Ishikawa (cell line): Measurements from ENCODE around the gene ROPN1B.

Source experiments
- CEBPB ChIP-seq: IDR thresholded peaks from 2 replicates; pipeline ENCODE4 v1.6.1; 2012
- CREB1 ChIP-seq: IDR thresholded peaks from 2 replicates; pipeline ENCODE4 v1.6.1; 2012; ENCODE audit warnings: low read depth
- EGR1 ChIP-seq: IDR thresholded peaks from 2 replicates; pipeline ENCODE4 v1.6.1; 2012
- EP300 ChIP-seq: IDR thresholded peaks from 2 replicates; pipeline ENCODE4 v1.6.1; 2012; ENCODE audit warnings: borderline replicate concordance
- FOXM1 ChIP-seq: IDR thresholded peaks from 2 replicates; pipeline ENCODE4 v1.6.1; 2012; ENCODE audit warnings: low read depth, borderline replicate concordance
- NFIC ChIP-seq: IDR thresholded peaks from 2 replicates; pipeline ENCODE4 v1.6.1; 2012
- RAD21 ChIP-seq: IDR thresholded peaks from 2 replicates; pipeline ENCODE4 v1.6.1; 2012; ENCODE audit warnings: low read depth
- TAF1 ChIP-seq: IDR thresholded peaks from 2 replicates; pipeline ENCODE4 v1.6.1; 2012; ENCODE audit warnings: low read depth, mild to moderate bottlenecking
- TCF12 ChIP-seq: IDR thresholded peaks from 2 replicates; pipeline ENCODE4 v1.6.1; 2012; ENCODE audit warnings: low read depth
- TEAD4 ChIP-seq: IDR thresholded peaks from 2 replicates; pipeline ENCODE4 v1.6.1; 2012
- YY1 ChIP-seq: IDR thresholded peaks from 2 replicates; pipeline ENCODE4 v1.6.1; 2012; ENCODE audit warnings: low read depth
- ZBTB7A ChIP-seq: IDR thresholded peaks from 2 replicates; pipeline ENCODE4 v1.6.1; 2012; ENCODE audit warnings: low read depth
- TF ChIP-seq, protein P1 (sequence below): IDR thresholded peaks from 2 replicates; pipeline ENCODE4 v1.6.1; 2012
- TF ChIP-seq, protein P2 (sequence below): IDR thresholded peaks from 2 replicates; pipeline ENCODE4 v1.6.1; 2012
- TF ChIP-seq, protein P3 (sequence below): IDR thresholded peaks from 2 replicates; pipeline ENCODE4 v1.6.1; 2012; ENCODE audit warnings: low read depth, mild to moderate bottlenecking

ROPN1B gene

DNA sequence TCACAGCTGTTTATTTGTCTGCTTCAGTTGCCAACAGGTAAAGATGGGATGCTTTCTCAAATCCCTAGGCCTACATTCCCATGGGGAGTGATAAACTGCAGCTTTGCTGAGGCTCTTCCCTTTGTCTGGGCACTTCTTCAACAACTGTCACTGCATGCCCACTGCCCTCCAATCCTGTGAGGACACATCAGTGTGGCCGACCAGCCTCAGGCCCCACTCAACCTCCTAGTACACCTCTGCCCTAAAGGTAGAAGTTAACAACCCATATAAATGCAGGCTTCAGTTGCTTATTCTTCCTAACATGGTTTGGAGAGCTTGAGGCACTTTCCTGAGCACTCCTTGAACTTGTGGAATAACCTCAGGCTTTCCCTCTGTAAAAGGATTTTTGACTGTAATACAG lies 49.6 kb downstream of the ROPN1B start:
- TF ChIP-seq TAF1 (no peak), CEBPB (no peak), ZBTB7A (no peak), RAD21 (no peak), EP300 (no peak), CREB1 (no peak), TCF12 (no peak), NFIC (no peak), EGR1 (no peak), TEAD4 (no peak), FOXM1 (no peak), YY1 (no peak)
- TF ChIP-seq, protein P1, sequence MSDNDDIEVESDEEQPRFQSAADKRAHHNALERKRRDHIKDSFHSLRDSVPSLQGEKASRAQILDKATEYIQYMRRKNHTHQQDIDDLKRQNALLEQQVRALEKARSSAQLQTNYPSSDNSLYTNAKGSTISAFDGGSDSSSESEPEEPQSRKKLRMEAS = no peak
- TF ChIP-seq, protein P2, sequence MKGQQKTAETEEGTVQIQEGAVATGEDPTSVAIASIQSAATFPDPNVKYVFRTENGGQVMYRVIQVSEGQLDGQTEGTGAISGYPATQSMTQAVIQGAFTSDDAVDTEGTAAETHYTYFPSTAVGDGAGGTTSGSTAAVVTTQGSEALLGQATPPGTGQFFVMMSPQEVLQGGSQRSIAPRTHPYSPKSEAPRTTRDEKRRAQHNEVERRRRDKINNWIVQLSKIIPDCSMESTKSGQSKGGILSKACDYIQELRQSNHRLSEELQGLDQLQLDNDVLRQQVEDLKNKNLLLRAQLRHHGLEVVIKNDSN = no peak
- TF ChIP-seq, protein P3, sequence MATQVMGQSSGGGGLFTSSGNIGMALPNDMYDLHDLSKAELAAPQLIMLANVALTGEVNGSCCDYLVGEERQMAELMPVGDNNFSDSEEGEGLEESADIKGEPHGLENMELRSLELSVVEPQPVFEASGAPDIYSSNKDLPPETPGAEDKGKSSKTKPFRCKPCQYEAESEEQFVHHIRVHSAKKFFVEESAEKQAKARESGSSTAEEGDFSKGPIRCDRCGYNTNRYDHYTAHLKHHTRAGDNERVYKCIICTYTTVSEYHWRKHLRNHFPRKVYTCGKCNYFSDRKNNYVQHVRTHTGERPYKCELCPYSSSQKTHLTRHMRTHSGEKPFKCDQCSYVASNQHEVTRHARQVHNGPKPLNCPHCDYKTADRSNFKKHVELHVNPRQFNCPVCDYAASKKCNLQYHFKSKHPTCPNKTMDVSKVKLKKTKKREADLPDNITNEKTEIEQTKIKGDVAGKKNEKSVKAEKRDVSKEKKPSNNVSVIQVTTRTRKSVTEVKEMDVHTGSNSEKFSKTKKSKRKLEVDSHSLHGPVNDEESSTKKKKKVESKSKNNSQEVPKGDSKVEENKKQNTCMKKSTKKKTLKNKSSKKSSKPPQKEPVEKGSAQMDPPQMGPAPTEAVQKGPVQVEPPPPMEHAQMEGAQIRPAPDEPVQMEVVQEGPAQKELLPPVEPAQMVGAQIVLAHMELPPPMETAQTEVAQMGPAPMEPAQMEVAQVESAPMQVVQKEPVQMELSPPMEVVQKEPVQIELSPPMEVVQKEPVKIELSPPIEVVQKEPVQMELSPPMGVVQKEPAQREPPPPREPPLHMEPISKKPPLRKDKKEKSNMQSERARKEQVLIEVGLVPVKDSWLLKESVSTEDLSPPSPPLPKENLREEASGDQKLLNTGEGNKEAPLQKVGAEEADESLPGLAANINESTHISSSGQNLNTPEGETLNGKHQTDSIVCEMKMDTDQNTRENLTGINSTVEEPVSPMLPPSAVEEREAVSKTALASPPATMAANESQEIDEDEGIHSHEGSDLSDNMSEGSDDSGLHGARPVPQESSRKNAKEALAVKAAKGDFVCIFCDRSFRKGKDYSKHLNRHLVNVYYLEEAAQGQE = no peak

DNA sequence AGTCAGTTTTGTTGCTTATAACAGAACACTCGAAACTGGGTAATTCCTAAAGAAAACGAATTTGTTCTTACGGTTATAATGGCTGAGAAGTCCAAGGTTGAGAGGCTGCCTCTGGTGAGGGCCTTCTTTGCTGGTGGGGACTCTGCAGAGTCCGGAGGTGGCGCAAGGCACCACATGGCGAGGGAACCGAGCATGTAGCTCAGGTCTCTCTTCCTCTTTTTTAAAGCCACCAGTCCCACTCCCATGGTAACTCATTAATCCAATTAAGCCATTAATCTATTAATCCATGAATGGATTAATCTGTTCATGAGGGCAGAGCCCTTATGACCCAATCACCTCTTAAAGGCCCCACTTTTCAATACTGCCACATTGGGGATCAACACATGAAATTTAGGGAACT lies 50.0 kb downstream of the ROPN1B start:
- TF ChIP-seq CREB1 (no peak), ZBTB7A (no peak), RAD21 (no peak), EGR1 (no peak), TAF1 (no peak), EP300 (no peak), CEBPB (no peak), NFIC (no peak), TCF12 (no peak), FOXM1 (no peak), TEAD4 (no peak), YY1 (no peak)
- TF ChIP-seq, protein P1 = no peak
- TF ChIP-seq, protein P2 = no peak
- TF ChIP-seq, protein P3 = no peak

DNA sequence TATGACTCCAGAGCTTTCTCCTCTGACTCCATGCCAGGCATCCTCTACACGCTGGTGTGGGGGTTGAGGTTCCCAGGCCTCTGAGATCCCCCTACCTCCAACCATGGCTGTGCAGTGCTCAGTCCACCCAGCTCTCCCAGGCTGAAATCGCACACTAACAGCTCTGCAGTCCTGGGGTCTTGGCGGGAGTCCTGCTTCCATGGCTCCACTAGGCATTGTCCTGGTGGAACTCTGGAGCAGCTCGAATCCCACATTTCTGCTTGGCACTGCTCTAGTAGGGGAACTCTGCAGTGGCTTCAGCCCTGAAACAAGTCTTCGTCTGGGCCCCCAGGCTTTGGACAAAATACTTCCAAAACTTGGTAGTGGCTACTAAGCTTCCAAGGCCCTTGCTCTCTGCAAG lies 50.7 kb downstream of the ROPN1B start:
- TF ChIP-seq, protein P1 = no peak
- TF ChIP-seq EGR1 (no peak), YY1 (no peak), NFIC (no peak), FOXM1 (no peak), RAD21 (no peak), ZBTB7A (no peak), TCF12 (no peak)
- TF ChIP-seq, protein P2 = no peak

DNA sequence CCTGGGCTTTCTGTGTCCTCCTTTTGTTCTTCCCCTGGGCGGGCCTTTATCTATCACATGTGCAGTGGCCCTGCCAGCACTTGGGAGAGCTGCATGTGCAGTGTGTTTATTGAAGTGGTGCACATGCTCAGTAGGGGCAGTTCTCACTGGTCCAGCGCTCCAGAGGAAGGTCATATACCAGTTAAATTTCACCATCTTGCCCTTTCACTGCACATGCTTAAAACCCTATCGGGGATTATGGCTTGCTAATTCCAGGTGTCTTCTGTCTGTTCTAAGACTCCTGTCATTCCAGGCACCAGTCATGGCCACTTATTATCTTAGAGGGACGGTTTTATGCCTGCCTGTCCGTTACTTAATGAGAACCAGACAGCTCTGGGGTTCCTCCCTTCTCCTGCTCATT lies 52.2 kb downstream of the ROPN1B start:
- TF ChIP-seq, protein P1 = no peak
- TF ChIP-seq, protein P3 = peak; percentile 34; the same call in 1 of the 2 replicates
